ENCODE measurements around the gene COL8A1. TPM values are rescaled to one million over a fixed set of nuclear protein-coding genes. Genes with fewer than 3 reads are reported as not detected.

The COL8A1 gene
- total and polyA plus RNA-seq, 10 of the 15 experiments (the other 5 are each of a cell fraction or from before 2014, with no cell fraction given) = 0.04 to 0.73 (median 0.10) TPM; not detected in 5

DNA sequence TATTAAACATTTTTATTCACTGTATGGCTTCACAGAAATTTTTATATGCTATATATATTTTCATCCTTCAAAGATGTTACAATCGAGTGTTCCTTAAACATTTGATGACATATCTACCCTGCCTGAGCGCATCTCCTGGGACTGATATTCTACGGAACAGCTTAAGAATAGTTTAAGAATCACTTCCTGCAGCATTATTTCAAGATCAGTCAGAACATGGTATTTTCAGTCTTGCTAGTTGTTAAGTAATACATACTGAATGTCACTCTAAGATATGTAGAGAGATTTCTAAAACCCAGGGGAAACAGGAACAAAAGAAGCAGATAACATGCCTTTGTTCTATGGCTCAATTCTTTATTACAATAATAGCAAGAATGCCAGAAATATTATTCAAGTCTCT lies 8.7 kb downstream of the COL8A1 start:
- ChIA-PET POLR2A (interaction anchor here (0.8 kb wide), 1 partner anchor 35 kb away, joined by 4 read pairs; no protein-coding TSS in a partner anchor), RAD21 (ENCODE audit: unreplicated experiment) (interaction anchor here (1.0 to 1.4 kb wide), 2 partner anchors 38 to 41 kb away, joined by 3 to 5 read pairs; no protein-coding TSS in a partner anchor), CTCF (interaction anchor here (0.7 to 9.7 kb wide), 8 partner anchors 9 to 607 kb away, joined by 3 to 78 read pairs (median 3); no protein-coding TSS in a partner anchor), SMC1A (ENCODE audit: uncharacterized antibody, unreplicated experiment) (interaction anchor here (0.7 to 2.4 kb wide), 9 partner anchors 9 to 237 kb away, joined by 3 to 12 read pairs (median 4); partner anchors contain the start of gene COL8A1)
- Histone ChIP-seq H3K27ac (ENCODE audit: control insufficient read depth, insufficient read depth) (no peak overlapping the region), H3K4me3 (no peak overlapping the region), H3K4me1 (ENCODE audit: control insufficient read depth, insufficient read depth, low read length) (no peaks in the 10 kb centered on the region), H2AFZ (ENCODE audit: control insufficient read depth, low read depth, low read length) (no peak overlapping the region), H3K36me3 (ENCODE audit: control insufficient read depth in 2 of 2, insufficient read depth in 2 of 2, low read length in 1 of 2) (no peaks in the 10 kb centered on the region), H3K27me3 (replicated peaks in 1 of 2; ENCODE audit: control insufficient read depth in 2 of 2, insufficient read depth in 2 of 2, low read length in 1 of 2) (no peaks in the 10 kb centered on the region), H3K79me2 (ENCODE audit: control insufficient read depth, insufficient read depth, low read length) (no peaks in the 10 kb centered on the region), H3K4me2 (ENCODE audit: control insufficient read depth, insufficient read depth) (no peak overlapping the region), H3K9ac (ENCODE audit: control insufficient read depth, insufficient read depth, low read length) (no peak overlapping the region), H4K20me1 (ENCODE audit: control insufficient read depth, insufficient read depth) (no peaks in the 10 kb centered on the region), H3K9me3 (replicated peaks; ENCODE audit: control insufficient read depth, insufficient read depth, low read length) (no peaks in the 10 kb centered on the region)
- ATAC-seq = peak; percentile 36; the same call in 2 of the 3 replicates
- no TSS peak for BruUV-seq (replicated peaks)
- DNase-seq (ENCODE audit: low read depth, low spot score) = no peak
- no peak for FAIRE-seq
- WGBS (ENCODE audit: insufficient coverage, insufficient replicate concordance, low lambda C conversion rate, missing lambda C conversion rate) = 43% methylated on average over 3 of the region's 3 CpGs
- intact Hi-C loops (cut with micrococcal nuclease; ENCODE audit: unreplicated experiment) (no loop called here), in situ Hi-C loops (cut with MboI) (no loop called here)
- TF ChIP-seq, protein P1, sequence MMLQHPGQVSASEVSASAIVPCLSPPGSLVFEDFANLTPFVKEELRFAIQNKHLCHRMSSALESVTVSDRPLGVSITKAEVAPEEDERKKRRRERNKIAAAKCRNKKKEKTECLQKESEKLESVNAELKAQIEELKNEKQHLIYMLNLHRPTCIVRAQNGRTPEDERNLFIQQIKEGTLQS (IDR thresholded peaks at IDR 0.05; ENCODE audit: borderline replicate concordance, extremely low read depth, low read depth, low read length) = no peak

DNA sequence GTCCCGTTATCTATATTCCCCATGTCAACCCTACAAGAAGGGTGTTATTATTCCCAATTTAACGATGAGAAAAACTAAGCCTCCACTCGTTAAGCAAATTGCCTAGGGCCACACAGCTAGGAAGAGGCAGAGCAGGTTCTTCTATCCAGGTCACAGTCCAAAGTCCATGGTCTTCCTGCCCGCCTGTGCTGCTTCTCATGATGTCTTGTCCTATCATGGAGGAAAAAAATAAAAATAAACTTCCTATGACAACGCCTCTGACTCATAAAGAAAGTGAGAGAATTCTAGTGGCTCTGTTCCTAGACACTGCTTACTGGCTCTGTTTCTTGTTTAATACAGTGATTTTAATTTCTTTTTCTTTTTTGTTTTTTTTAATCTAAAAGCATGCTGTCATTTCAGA lies 9.7 kb downstream of the COL8A1 start:
- Histone ChIP-seq H3K4me3 (no peak overlapping the region), H3K9me3 (replicated peaks; ENCODE audit: control insufficient read depth, insufficient read depth, low read length) (no peaks in the 10 kb centered on the region), H4K20me1 (ENCODE audit: control insufficient read depth, insufficient read depth) (no peaks in the 10 kb centered on the region), H2AFZ (ENCODE audit: control insufficient read depth, low read depth, low read length) (no peak overlapping the region), H3K36me3 (ENCODE audit: control insufficient read depth in 2 of 2, insufficient read depth in 2 of 2, low read length in 1 of 2) (no peaks in the 10 kb centered on the region), H3K79me2 (ENCODE audit: control insufficient read depth, insufficient read depth, low read length) (no peaks in the 10 kb centered on the region), H3K9ac (ENCODE audit: control insufficient read depth, insufficient read depth, low read length) (no peak overlapping the region), H3K27me3 (replicated peaks in 1 of 2; ENCODE audit: control insufficient read depth in 2 of 2, insufficient read depth in 2 of 2, low read length in 1 of 2) (no peaks in the 10 kb centered on the region), H3K27ac (ENCODE audit: control insufficient read depth, insufficient read depth) (no peak overlapping the region), H3K4me1 (ENCODE audit: control insufficient read depth, insufficient read depth, low read length) (no peaks in the 10 kb centered on the region), H3K4me2 (ENCODE audit: control insufficient read depth, insufficient read depth) (no peak overlapping the region)
- intact Hi-C loops (cut with micrococcal nuclease; ENCODE audit: unreplicated experiment) (no loop called here), in situ Hi-C loops (cut with MboI) (no loop called here)
- CTCF ChIA-PET = interaction anchor here (0.6 to 9.7 kb wide), 7 partner anchors 8 to 606 kb away, joined by 3 to 78 read pairs (median 3); no protein-coding TSS in a partner anchor
- FAIRE-seq = no peak
- DNase-seq (ENCODE audit: low read depth, low spot score) = no peak
- WGBS (ENCODE audit: insufficient coverage, insufficient replicate concordance, low lambda C conversion rate, missing lambda C conversion rate) = 39% methylated on average over 5 of the region's 5 CpGs
- TF ChIP-seq IKZF1 (conservative IDR thresholded peaks at IDR 0.05) = peak; percentile 36; the same call in 1 of the 2 replicates
- TF ChIP-seq JUND (IDR thresholded peaks at IDR 0.05; ENCODE audit: low read depth, low read length) = peak; percentile 57; the same call in 1 of the 2 replicates
- no peak for TF ChIP-seq SMAD1 (IDR thresholded peaks at IDR 0.05; ENCODE audit: low read depth, partially characterized antibody)
- TF ChIP-seq, protein P2, sequence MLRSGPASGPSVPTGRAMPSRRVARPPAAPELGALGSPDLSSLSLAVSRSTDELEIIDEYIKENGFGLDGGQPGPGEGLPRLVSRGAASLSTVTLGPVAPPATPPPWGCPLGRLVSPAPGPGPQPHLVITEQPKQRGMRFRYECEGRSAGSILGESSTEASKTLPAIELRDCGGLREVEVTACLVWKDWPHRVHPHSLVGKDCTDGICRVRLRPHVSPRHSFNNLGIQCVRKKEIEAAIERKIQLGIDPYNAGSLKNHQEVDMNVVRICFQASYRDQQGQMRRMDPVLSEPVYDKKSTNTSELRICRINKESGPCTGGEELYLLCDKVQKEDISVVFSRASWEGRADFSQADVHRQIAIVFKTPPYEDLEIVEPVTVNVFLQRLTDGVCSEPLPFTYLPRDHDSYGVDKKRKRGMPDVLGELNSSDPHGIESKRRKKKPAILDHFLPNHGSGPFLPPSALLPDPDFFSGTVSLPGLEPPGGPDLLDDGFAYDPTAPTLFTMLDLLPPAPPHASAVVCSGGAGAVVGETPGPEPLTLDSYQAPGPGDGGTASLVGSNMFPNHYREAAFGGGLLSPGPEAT (IDR thresholded peaks at IDR 0.05; ENCODE audit: low read depth) = 0 out of 2 replicates have a peak, but pooled peaks have one; percentile 38
- 0 out of 2 replicates have a peak, but pooled peaks have one; percentile 22 for TF ChIP-seq NFIC (IDR thresholded peaks at IDR 0.05; ENCODE audit: low read depth, low read length)
- 0 out of 2 replicates have a peak, but pooled peaks have one; percentile 21 for TF ChIP-seq DPF2 (IDR thresholded peaks at IDR 0.05)
- TF ChIP-seq JUNB (IDR thresholded peaks at IDR 0.05) = peak; percentile 79
- TF ChIP-seq ZBED1 (IDR thresholded peaks at IDR 0.05; ENCODE audit: borderline replicate concordance) = no peak
- peak; percentile 44 to 45; a peak in 3 of 4 replicates for TF ChIP-seq IKZF2 (IDR thresholded peaks at IDR 0.05)
- TF ChIP-seq MTA2 (IDR thresholded peaks at IDR 0.05; ENCODE audit: low read depth) = 0 out of 2 replicates have a peak, but pooled peaks have one; percentile 17
- TF ChIP-seq, protein P3, sequence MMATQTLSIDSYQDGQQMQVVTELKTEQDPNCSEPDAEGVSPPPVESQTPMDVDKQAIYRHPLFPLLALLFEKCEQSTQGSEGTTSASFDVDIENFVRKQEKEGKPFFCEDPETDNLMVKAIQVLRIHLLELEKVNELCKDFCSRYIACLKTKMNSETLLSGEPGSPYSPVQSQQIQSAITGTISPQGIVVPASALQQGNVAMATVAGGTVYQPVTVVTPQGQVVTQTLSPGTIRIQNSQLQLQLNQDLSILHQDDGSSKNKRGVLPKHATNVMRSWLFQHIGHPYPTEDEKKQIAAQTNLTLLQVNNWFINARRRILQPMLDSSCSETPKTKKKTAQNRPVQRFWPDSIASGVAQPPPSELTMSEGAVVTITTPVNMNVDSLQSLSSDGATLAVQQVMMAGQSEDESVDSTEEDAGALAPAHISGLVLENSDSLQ (IDR thresholded peaks at IDR 0.05) = no peak
- no TSS peak for BruUV-seq (replicated peaks)
- RAD21 ChIA-PET (ENCODE audit: unreplicated experiment) = interaction anchor here (0.6 to 1.4 kb wide), 3 partner anchors 37 to 175 kb away, joined by 3 to 5 read pairs (median 3); no protein-coding TSS in a partner anchor
- SMC1A ChIA-PET (ENCODE audit: uncharacterized antibody, unreplicated experiment) = interaction anchor here (0.7 to 2.4 kb wide), 7 partner anchors 8 to 238 kb away, joined by 3 to 12 read pairs (median 4); no protein-coding TSS in a partner anchor
- POLR2A ChIA-PET = no interaction called here
- ATAC-seq = peak; percentile 53

Data from GM12878 (cell line).